ENCODE data around the gene ENC1.

ENC1 gene

DNA sequence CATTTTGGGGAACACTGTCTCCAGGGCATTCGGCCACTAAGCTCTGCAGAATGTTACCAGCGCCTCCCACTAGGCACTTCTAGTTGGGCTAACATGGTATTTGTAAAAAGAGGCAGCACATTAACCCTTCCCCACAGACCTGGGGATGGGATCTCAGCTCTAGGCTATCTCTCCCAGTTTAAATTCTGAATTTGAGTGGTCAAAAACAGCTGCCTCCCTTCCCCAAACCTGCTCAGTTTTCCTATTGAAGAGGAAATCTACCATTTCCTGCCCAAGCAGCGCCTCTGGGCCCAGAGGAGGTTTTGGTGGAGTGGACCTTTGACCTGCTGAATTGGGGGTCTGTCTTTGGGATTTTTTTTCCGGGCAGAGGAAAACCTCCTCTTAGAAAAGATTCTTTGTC lies 53.2 kb downstream of the ENC1 start:
- no peak for DNase-seq (ENCODE audit: low read depth, low spot score)
- H3K4me3 ChIP-seq (ENCODE audit: low read length): no peak overlapping the region

DNA sequence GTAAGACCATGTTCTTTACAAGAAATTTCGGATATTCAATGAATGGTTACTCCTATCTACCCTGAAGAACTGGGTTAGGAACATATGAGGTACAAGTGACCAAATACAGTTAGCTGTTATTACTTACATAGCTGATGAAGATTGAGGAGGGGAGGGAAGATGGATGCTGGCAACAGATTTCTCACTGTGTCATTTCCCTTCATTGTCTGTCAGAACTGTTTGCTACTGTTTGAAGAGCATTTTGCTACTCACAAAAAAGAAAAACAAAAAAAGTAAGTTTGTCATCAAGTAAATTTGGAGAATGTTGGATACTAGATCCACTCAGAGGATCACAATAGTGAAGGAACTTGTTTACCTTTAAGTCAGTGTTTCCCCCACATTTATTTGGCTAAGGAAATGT lies 53.7 kb downstream of the ENC1 start:
- H3K4me3 ChIP-seq (ENCODE audit: low read length): no peak overlapping the region
- no peak for DNase-seq (ENCODE audit: low read depth, low spot score)

DNA sequence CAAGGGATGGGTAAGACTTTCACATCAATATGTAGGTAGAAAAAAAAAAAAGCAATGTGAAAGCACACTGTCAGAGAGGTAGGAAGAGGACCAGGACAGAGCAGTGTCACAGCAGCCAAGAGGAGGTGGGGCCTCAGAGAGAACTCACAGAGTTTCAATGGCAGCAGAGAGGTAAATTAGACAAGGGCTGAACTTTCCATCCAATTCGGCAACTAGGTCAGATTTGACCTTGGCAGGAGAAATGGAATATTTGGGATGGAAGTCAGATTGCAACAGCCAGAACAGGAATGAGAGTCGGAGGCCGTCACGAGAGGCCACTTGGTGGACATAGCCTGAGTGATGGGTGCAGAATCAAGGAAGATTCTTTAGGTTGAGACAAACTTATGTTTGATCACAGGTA lies 57.7 kb downstream of the ENC1 start:
- no peak for DNase-seq (ENCODE audit: low read depth, low spot score)

DNA sequence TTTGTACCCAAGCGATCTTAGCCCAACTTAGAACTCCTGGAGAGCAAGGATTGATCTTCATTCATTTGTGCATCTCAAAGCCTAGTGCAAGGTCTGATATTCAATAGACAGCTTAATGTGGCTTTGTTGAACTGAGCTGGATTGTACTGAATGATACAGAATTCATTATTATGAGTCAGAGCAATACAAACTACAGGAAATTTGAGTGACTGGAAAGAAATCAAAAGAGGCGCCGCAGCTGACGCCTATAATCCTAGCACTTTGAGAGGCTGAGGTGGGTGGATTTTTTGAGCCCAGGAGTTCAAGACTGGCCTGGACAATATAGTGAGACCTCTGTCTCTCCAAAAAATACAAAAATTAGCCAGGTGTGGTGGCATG lies 58.6 kb downstream of the ENC1 start:
- no peak for DNase-seq (ENCODE audit: low read depth, low spot score)
- no peak overlapping the region for H3K4me3 ChIP-seq (ENCODE audit: low read length)

More for the DNA sequence above, 57.7 kb downstream of the ENC1 start:
- no peak overlapping the region for H3K4me3 ChIP-seq (ENCODE audit: low read length)

DNA sequence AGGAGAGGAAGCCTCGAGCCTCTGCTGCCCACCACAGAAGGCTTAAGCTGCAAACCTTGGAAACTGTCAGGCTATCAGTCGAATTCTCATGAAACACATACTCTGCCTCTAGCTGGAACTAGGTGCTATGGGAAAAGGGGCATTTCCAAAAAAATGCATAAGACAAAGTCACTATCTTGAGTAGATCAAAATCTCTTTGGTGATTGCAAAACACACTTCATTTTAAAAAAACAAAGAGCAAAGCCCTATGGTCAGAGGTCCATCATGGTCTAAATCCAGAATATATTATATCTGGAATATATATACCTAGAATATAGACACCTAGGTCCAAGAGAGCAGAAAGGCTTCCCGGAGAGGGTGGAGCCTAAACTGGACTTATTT lies 59.8 kb downstream of the ENC1 start:
- no peak for DNase-seq (ENCODE audit: low read depth, low spot score)
- no peak overlapping the region for H3K4me3 ChIP-seq (ENCODE audit: low read length)

DNA sequence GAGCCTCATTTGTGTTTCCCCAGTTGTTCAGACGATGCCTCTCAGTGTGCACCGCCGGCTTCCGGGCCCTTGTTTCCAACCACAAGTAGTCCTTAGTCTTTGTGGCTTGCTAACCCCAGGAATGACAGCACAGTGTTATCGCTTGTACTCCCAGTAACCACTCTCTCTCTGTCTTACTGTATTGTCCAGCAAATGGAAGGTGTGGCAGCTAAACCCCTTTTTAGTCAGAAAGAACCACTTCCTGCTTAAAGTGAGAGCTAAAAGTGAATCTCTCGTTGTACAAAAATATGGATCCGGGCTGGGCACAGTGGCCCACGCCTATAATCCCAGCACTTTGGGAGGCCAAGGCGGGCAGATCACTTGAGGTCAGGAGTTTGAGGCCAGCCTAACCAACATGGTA lies 61.3 kb downstream of the ENC1 start:
- DNase-seq (ENCODE audit: low read depth, low spot score): peak; percentile 92
- peak overlapping the region; percentile 9; the same call in 1 of the 2 replicates for H3K4me3 ChIP-seq (ENCODE audit: low read length)

DNA sequence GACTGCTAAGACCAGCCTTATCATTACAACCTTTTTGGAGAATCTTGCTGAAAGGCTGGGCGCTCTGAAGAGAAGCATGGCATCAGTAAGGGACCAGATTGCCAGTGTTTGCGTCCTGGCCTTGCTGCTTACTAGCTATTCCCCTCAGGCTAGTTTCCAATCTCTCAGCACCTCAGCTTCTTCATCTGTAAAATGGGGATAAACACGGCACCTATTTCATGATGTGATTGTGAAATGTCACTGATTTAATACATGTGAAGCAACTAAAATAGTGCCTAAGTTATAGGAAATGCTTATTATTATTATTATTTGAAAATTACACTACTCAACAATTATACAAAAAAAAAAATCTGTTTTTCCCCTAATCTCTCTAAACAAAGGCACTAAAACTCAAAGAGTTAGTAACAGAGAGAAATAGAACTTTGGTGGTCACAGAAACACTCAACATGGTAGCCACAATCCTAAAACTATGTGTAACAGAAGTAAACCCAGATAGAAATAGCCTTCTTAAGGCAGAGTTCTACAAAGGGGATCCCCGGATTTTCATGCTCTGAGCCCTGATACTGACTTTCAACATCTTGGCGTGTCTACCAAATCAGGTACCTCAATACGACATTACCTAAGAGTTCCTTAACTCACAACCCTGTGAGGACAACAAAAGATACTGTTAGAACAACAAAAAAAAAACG lies 62.0 kb downstream of the ENC1 start:
- DNase-seq (ENCODE audit: low read depth, low spot score): no peak
- H3K4me3 ChIP-seq (ENCODE audit: low read length): no peak overlapping the region
